NCI-H1105 (cell line): Measurements from ENCODE around the gene BASP1.
"Not testable (repeated sequence)": the region's sequence is repeated elsewhere in the genome, so short reads cannot be mapped to it uniquely, and the experiment has no call there.

Source experiments
- DNase-seq: peaks from one replicate; lab custom pipeline; 2025; lab: John Stamatoyannopoulos, UW

The BASP1 gene

GRCh38 chr5:17319095-17319494 is 101.7 kb downstream of the BASP1 start:
- not testable (repeated sequence) for DNase-seq

DNA sequence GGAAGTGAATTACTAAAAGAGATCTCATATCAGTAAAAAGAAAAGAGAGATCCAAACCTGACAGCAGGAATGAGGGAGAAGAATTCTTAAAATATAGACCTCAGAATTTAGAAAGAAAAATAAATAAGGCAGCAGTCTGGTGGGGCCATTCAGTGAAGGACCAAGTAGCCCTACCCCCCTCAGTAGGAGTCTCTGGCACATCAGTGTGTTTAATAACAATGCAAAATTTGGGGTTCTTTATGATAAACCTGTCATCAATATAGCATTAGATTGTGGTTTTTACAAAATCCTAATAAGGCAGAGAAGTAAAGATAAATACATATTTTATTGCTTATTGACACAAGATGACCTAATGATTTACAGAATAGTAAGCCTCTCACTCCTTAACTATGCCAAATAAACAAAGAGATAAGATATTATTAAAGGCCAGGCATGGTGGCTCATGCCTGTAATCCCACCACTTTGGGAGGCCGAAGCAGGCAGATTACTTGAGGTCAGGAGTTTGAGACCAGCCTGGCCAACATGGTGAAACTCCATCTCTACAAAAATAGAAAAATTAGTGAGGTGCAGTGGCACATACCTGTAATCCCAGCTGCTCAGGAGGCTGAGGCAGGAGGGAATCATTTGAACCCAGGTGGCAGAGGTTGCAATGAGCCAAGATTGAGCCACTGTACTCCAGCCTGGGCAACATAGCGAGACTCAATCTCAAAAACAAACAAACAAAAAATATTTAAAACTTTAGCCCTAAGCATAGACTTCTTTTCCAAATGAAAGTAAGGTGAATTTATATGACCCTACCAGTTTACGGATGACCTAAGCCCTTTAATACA is 108.6 kb downstream of the BASP1 start:
- no peak for DNase-seq
